NB4 (cell line): ENCODE data around the gene TCL1A.

Experiments
- DNase-seq: peaks from one replicate; pipeline ENCODE4 v3.0.0; 2010; ENCODE audit warnings: low read depth
- H3K4me3 ChIP-seq: one replicate; pipeline ENCODE4 v1.5.1; 2011; ENCODE audit warnings: mild to moderate bottlenecking, low read depth, low read length, moderate library complexity
- MYC ChIP-seq: IDR thresholded peaks from 2 replicates; pipeline ENCODE4 v1.6.1; 2011; ENCODE audit warnings: low read depth, low read length
- POLR2A ChIP-seq: IDR thresholded peaks from 2 replicates; pipeline ENCODE4 v1.6.1; 2011; ENCODE audit warnings: mild to moderate bottlenecking; ENCODE audit not compliant: insufficient read length; ENCODE audit errors: extremely low read depth
- TF ChIP-seq, protein P1 (sequence below): IDR thresholded peaks from one replicate; pipeline ENCODE4 v1.5.1; 2012; ENCODE audit warnings: low read depth, low read length
- TF ChIP-seq, protein P2 (sequence below): IDR thresholded peaks from 2 replicates; pipeline ENCODE4 v1.6.1; 2011; ENCODE audit warnings: low read depth, low read length

The TCL1A gene

DNA sequence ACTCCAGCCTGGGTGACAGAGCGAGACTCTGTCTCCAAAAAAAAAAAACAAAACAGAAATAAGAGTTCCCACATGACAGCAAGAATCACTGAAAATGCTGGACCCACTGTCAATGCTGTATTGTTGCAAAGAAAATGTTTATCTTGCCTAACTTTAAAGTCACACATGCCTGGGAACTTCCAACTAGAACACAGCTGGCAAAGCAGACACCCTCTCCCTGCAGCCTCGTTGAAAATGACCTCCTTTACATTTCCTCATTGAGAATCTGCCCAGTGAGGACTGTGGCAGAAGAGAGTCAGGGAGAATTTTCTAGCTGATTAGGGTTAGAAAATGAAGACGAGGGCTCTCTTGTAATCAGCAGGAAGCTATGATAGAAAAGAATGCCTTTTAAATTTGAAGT lies 42.8 kb upstream of the TCL1A start:
- TF ChIP-seq, protein P1, sequence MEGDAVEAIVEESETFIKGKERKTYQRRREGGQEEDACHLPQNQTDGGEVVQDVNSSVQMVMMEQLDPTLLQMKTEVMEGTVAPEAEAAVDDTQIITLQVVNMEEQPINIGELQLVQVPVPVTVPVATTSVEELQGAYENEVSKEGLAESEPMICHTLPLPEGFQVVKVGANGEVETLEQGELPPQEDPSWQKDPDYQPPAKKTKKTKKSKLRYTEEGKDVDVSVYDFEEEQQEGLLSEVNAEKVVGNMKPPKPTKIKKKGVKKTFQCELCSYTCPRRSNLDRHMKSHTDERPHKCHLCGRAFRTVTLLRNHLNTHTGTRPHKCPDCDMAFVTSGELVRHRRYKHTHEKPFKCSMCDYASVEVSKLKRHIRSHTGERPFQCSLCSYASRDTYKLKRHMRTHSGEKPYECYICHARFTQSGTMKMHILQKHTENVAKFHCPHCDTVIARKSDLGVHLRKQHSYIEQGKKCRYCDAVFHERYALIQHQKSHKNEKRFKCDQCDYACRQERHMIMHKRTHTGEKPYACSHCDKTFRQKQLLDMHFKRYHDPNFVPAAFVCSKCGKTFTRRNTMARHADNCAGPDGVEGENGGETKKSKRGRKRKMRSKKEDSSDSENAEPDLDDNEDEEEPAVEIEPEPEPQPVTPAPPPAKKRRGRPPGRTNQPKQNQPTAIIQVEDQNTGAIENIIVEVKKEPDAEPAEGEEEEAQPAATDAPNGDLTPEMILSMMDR: no peak
- H3K4me3 ChIP-seq: no peak overlapping the region

DNA sequence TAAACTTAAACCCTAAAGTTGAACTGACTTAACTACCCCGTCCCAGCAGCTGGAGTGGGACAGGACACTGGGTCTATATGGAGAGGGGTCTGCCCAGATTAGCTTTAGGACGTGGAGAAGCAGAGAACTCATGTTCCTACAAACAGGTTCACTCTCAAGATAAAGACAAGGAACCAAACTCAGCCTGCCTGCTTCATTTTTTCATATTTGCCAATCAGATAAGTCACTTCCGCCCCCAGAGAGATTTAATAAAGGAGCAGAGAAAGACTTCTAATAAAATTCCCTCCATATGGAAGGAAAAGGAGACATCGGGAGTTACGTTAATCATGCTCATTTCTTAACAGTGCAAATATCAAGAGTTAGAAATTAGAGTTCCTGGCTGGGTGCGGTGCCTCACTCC lies 42.2 kb upstream of the TCL1A start:
- no peak overlapping the region for H3K4me3 ChIP-seq
- TF ChIP-seq, protein P2, sequence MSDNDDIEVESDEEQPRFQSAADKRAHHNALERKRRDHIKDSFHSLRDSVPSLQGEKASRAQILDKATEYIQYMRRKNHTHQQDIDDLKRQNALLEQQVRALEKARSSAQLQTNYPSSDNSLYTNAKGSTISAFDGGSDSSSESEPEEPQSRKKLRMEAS: no peak
- no peak for DNase-seq

More for the DNA sequence above, 42.8 kb upstream of the TCL1A start:
- DNase-seq: no peak

DNA sequence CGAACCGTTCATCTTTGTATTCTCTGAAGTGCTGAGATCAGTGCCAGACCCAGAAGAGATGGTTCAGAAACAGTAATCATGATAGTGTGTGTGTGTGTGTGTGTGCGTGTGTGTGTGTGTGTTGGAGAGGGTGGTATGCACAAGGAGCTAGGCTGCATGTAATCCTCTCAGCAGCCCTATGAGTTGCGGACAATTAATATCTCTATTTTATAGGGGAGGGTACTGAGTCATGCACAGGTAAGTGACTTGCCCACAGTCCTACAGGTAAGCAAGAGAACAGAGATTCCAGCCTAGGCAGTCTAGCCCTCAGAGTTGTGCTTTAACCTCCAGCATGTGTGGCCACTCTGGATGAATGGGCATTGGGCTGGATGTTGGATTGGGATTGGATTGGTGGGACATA lies 27.9 kb upstream of the TCL1A start:
- TF ChIP-seq MYC (no peak), POLR2A (no peak)
- TF ChIP-seq, protein P2: no peak
- TF ChIP-seq, protein P1: no peak
- DNase-seq: no peak
- no peak overlapping the region for H3K4me3 ChIP-seq

DNA sequence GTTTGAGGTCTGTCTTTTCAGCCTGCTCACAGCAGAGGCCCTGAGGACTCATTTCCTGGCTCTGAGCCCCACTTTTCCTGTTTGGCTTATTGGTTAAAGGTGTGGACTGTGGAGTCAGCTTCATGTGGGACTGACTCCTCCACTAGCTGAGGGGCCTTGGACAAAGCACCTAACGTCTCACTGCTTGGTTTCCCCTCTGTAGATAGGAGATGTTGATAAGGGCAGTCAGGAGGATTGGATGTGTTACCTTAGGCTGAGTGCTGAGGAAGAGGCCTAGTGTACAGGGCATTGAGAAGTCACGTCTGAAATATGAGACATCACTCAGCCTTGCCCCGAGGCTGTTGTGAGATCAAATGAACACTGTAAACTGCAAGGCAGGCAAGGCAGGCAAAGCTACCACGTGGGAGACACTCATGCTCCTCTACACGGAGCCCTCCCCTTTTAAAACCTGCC lies 27.1 kb upstream of the TCL1A start:
- DNase-seq: no peak
- TF ChIP-seq, protein P1: no peak
- TF ChIP-seq MYC: no peak
- TF ChIP-seq, protein P2: no peak
- no peak for TF ChIP-seq POLR2A
- no peak overlapping the region for H3K4me3 ChIP-seq

DNA sequence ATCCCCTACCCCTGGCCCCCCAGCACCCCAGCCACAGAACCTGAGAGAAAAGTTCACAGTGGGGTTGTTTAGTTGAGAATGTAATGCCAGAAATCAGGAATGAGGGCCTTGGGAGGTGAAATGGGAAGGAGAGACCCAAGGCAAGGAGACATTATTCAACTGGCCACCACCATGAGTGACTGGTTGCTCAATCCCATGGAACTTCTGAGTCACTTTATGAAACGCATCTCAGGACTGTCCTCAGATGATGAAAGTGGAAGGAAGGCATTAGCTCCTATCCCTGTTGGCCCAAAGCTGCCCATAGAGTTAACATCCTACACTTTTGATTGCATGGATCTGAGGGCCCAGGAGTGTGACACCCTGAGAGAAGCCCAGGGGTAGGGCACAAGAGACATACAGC lies 25.4 kb upstream of the TCL1A start:
- H3K4me3 ChIP-seq: no peak overlapping the region
- TF ChIP-seq, protein P1: no peak
- TF ChIP-seq POLR2A (no peak), MYC (no peak)
- TF ChIP-seq, protein P2: no peak
- peak; percentile 28 for DNase-seq

DNA sequence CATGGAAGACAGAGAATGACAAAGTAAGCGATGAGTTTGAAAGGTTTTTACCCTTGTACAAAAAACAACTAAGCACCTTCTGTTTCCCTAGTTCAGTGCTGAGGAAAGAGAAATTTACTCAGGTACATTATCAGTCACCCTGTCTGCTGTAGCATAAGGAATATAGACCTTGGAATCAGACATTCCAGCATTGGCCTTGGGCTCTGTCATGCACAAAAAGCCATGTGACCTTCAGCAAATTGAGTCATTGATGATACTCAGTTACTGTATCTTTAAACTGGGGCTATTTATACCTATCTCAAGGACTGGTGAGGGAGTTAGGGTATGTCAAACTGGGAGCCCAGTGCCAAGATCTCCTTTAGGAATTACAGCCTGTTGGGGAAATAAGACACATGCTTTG lies 19.3 kb upstream of the TCL1A start:
- DNase-seq: no peak
- TF ChIP-seq, protein P2: no peak
- TF ChIP-seq POLR2A (no peak), MYC (no peak)
- TF ChIP-seq, protein P1: no peak
- H3K4me3 ChIP-seq: no peak overlapping the region
